Measurements from ENCODE around the gene THSD4. TPM values are rescaled to one million over a fixed set of nuclear protein-coding genes. Genes with fewer than 3 reads are reported as not detected.

Gene THSD4
- total and polyA plus RNA-seq, 2 of the 8 experiments (the other 6 are each of a cell fraction or from before 2014, with no cell fraction given): 2.5 to 6.2 TPM

GRCh38 chr15:71162309-71162708 lies 47.0 kb downstream of the THSD4 start:
- Histone ChIP-seq H3K14ac (ENCODE audit: insufficient read length) (no peak overlapping the region), H3K23me2 (ENCODE audit: low read depth, low read length) (no peaks in the 10 kb centered on the region), H4K91ac (replicated peaks; ENCODE audit: insufficient read length, low read length) (no peak overlapping the region), H2BK20ac (ENCODE audit: low read length) (no peak overlapping the region), H2BK120ac (replicated peaks; ENCODE audit: low read depth, low read length) (no peak overlapping the region), H3K27ac (ENCODE audit: low read depth, low read length) (no peak overlapping the region), H3K23ac (ENCODE audit: insufficient read length) (no peak overlapping the region), H3K4me1 (replicated peaks in 1 of 4; ENCODE audit: control insufficient read depth in 3 of 4, insufficient read depth in 4 of 4, low read length in 3 of 4) (no peaks in the 10 kb centered on the region), H2BK12ac (ENCODE audit: low read depth, low read length) (no peak overlapping the region), H3K4me3 (ENCODE audit: extremely low read depth in 1 of 4, insufficient read depth in 2 of 4, low read depth in 3 of 4, low read length in 4 of 4) (no peak overlapping the region), H3K27me3 (replicated peaks in 1 of 4; ENCODE audit: control insufficient read depth in 3 of 4, extremely low read depth in 1 of 4, insufficient read depth in 3 of 4, low read length in 3 of 4) (no peaks in the 10 kb centered on the region), H3K9me3 (ENCODE audit: insufficient read depth in 2 of 2, low read depth in 1 of 2, low read length in 1 of 2) (0 out of 4 replicates have a peak, but pooled peaks cover 0 to 4% of the 10 kb centered on the region in 2 experiments), H3K4me2 (ENCODE audit: insufficient read depth in 1 of 2, low read depth in 2 of 2, low read length in 2 of 2) (no peak overlapping the region), H3K79me2 (ENCODE audit: control insufficient read depth in 1 of 2, insufficient read depth in 2 of 2, low read length in 2 of 2) (no peaks in the 10 kb centered on the region), H3K56ac (replicated peaks; ENCODE audit: insufficient read length, low read depth, low read length) (no peak overlapping the region), H3K9ac (replicated peaks in 1 of 4; ENCODE audit: extremely low read depth in 1 of 4, low read depth in 3 of 4, low read length in 3 of 4) (no peak overlapping the region), H2AFZ (ENCODE audit: low read length) (no peak overlapping the region), H3K79me1 (ENCODE audit: low read depth, low read length) (no peaks in the 10 kb centered on the region), H4K5ac (ENCODE audit: insufficient read length, low read depth, low read length) (no peak overlapping the region), H3K18ac (ENCODE audit: extremely low read depth, low read length) (no peak overlapping the region), H2BK15ac (ENCODE audit: low read length) (no peak overlapping the region), H2BK5ac (ENCODE audit: low read depth, low read length) (no peak overlapping the region), H3K36me3 (ENCODE audit: control insufficient read depth in 2 of 4, insufficient read depth in 4 of 4, low read length in 3 of 4) (no peaks in the 10 kb centered on the region), H3K4ac (replicated peaks; ENCODE audit: insufficient read length, low read depth, low read length) (no peak overlapping the region), H4K20me1 (replicated peaks in 1 of 2; ENCODE audit: control insufficient read depth in 1 of 2, insufficient read depth in 2 of 2, low read length in 2 of 2) (no peaks in the 10 kb centered on the region), H4K8ac (ENCODE audit: extremely low read depth, insufficient read depth, low read length) (no peak overlapping the region), H2AK5ac (ENCODE audit: low read depth, low read length) (no peak overlapping the region)
- DNase-seq (ENCODE audit: low read depth in 1 of 2, low spot score in 2 of 2) (no peak), FAIRE-seq (no peak)
- ChIA-PET CTCF (ENCODE audit: partially characterized antibody) (interaction anchor here (0.6 to 1.3 kb wide), 2 partner anchors 11 to 282 kb away, joined by 3 to 4 read pairs; no protein-coding TSS in a partner anchor), POLR2A (ENCODE audit: partially characterized antibody) (no interaction called here)
- 74% methylated on average over 2 of the region's 2 CpGs; no CpG with 5 or more reads in 1 of the 2 experiments for WGBS, 2 experiments (ENCODE audit: extremely low coverage in 1 of 2, insufficient coverage in 1 of 2, insufficient read length in 1 of 2, insufficient replicate concordance in 2 of 2, low coverage in 1 of 2, low lambda C conversion rate in 2 of 2, missing lambda C conversion rate in 1 of 2)
- no peak for TF ChIP-seq MAX (IDR thresholded peaks at IDR 0.05)
- no peak for TF ChIP-seq CTCF (IDR thresholded peaks at IDR 0.05; ENCODE audit: control extremely low read depth in 1 of 3, insufficient read depth in 1 of 3, low read depth in 1 of 3, low read length in 3 of 3)
- TF ChIP-seq ASH2L (IDR thresholded peaks at IDR 0.05; ENCODE audit: low read length): no peak
- TF ChIP-seq EGR1 (IDR thresholded peaks at IDR 0.05; ENCODE audit: borderline replicate concordance, low read depth, low read length): no peak
- no peak for TF ChIP-seq ATF2 (IDR thresholded peaks at IDR 0.05; ENCODE audit: low read length)
- no peak for TF ChIP-seq CEBPB (IDR thresholded peaks at IDR 0.05; ENCODE audit: low read depth, low read length)
- no peak for TF ChIP-seq ZNF274 (IDR thresholded peaks at IDR 0.05; ENCODE audit: borderline replicate concordance, extremely low read depth, low read length)
- TF ChIP-seq RNF2 (IDR thresholded peaks at IDR 0.05; ENCODE audit: borderline replicate concordance, low read depth, low read length, missing control alignments, poor library complexity, severe bottlenecking): no peak
- no peak for TF ChIP-seq JUN (IDR thresholded peaks at IDR 0.05; ENCODE audit: low read depth, low read length)
- no peak for TF ChIP-seq MAFK (IDR thresholded peaks at IDR 0.05; ENCODE audit: low read depth, low read length)

Measured in H1 (cell line).